B cell (primary cell): ENCODE results near the gene SLC4A11. TPM values are rescaled to one million over a fixed set of nuclear protein-coding genes. Genes with fewer than 3 reads are reported as not detected.

Experiments used
- ATAC-seq: fragments of 200-7000 bp; cut with Tn5 transposase; one replicate; pipeline ENCODE4 v1.10.0; 2021; ENCODE audit warnings: low read depth, mild to moderate bottlenecking, moderate number of reproducible peaks, moderate library complexity
- CTCF ChIA-PET: fragments of 350-600 bp; sonication (Branson Sonifier 250); formaldehyde crosslinking; loops from one replicate; lab custom pipeline; 2021; ENCODE audit warnings: antibody characterized with exemption, inconsistent platforms; lab: Charles Lee
- POLR2A ChIA-PET: fragments of 350-600 bp; sonication (Branson Sonifier 250); formaldehyde crosslinking; loops from one replicate; lab custom pipeline; 2021; ENCODE audit warnings: antibody characterized with exemption; lab: Charles Lee
- DNase-seq: peaks from one replicate; pipeline ENCODE4 v3.0.0; 2013
- H2AFZ ChIP-seq: 2 replicates; pipeline ENCODE4 v1.6.1; 2012; ENCODE audit warnings: mild to moderate bottlenecking, low read depth, low read length; ENCODE audit not compliant: insufficient read depth, poor library complexity, severe bottlenecking
- H3K27ac ChIP-seq, 2 donors: 1 replicate in 1 of 2; 2 replicates in 1 of 2; pipeline ENCODE4 v1.5.1; 2012 to 2013; ENCODE audit warnings: low read length in 2 of 2, mild to moderate bottlenecking in 2 of 2, moderate library complexity in 1 of 2
- H3K27me3 ChIP-seq, 4 experiments: fragments of 200-600 bp in 1 of 4; sonication (generic) in 1 of 4; replicated peaks in 1 of 4; 1 replicate in 2 of 4; 2 replicates in 2 of 4; pipeline versions ENCODE4 v1.6.1 to v1.7.0; 2013 to 2016; ENCODE audit warnings: low read length in 3 of 4, mild to moderate bottlenecking in 2 of 4, mixed read lengths in 1 of 4, moderate library complexity in 1 of 4; ENCODE audit not compliant: insufficient read depth in 4 of 4, control insufficient read depth in 3 of 4; ENCODE audit errors: control extremely low read depth in 1 of 4
- H3K36me3 ChIP-seq, 2 experiments: replicated peaks in 1 of 2; 1 replicate in 1 of 2; 2 replicates in 1 of 2; pipeline versions ENCODE4 v1.6.1 to v1.7.1; 2013; ENCODE audit warnings: low read length in 1 of 2; ENCODE audit not compliant: insufficient read depth in 2 of 2, control insufficient read depth in 1 of 2; ENCODE audit errors: control extremely low read depth in 1 of 2, extremely low read depth in 1 of 2
- H3K4me1 ChIP-seq, 2 donors: fragments of 200-600 bp in 1 of 2; sonication (generic) in 1 of 2; 1 replicate in 1 of 2; 2 replicates in 1 of 2; pipeline versions ENCODE4 v1.5.1 to v1.6.1; 2013 to 2017; ENCODE audit warnings: low read length in 2 of 2; ENCODE audit not compliant: control insufficient read depth in 2 of 2, insufficient read depth in 2 of 2
- H3K4me2 ChIP-seq: replicated peaks from 2 replicates; pipeline ENCODE3; 2012; ENCODE audit warnings: mild to moderate bottlenecking, low read depth, low read length; ENCODE audit not compliant: poor library complexity, severe bottlenecking
- H3K4me3 ChIP-seq, 5 experiments: fragments of 200-600 bp in 1 of 5; sonication (generic) in 1 of 5; 1 replicate in 3 of 5; 2 replicates in 2 of 5; pipeline versions ENCODE4 v1.5.1 to v1.7.0; 2011 to 2016; ENCODE audit warnings: low read length in 4 of 5, mild to moderate bottlenecking in 4 of 5, low read depth in 2 of 5, control low read depth in 1 of 5, moderate library complexity in 1 of 5; ENCODE audit not compliant: insufficient read depth in 1 of 5; ENCODE audit errors: control extremely low read depth in 1 of 5, extremely low read depth in 1 of 5
- H3K79me2 ChIP-seq: fragments of 200-600 bp; sonication (generic); one replicate; pipeline ENCODE4 v1.6.0; 2016; ENCODE audit warnings: low read length; ENCODE audit not compliant: control insufficient read depth, insufficient read depth
- H3K9ac ChIP-seq: fragments of 200-600 bp; sonication (generic); 2 replicates; pipeline ENCODE4 v1.6.1; 2017; ENCODE audit warnings: mild to moderate bottlenecking, low read length, moderate library complexity
- H3K9me3 ChIP-seq, 3 donors: one replicate each; pipeline versions ENCODE4 v1.6.1 to v1.7.1; 2013; ENCODE audit warnings: low read length in 2 of 3; ENCODE audit not compliant: control insufficient read depth in 2 of 3, insufficient read depth in 1 of 3; ENCODE audit errors: control extremely low read depth in 1 of 3
- H4K20me1 ChIP-seq: 2 replicates; pipeline ENCODE4 v1.6.0; 2012; ENCODE audit warnings: mild to moderate bottlenecking, low read length; ENCODE audit not compliant: insufficient read depth, control insufficient read depth, poor library complexity, severe bottlenecking
- H3K27ac Mint-ChIP-seq: one replicate; pipeline ENCODE4 v1.8.0; 2021; ENCODE audit warnings: mixed read lengths
- H3K27me3 Mint-ChIP-seq: one replicate; pipeline ENCODE4 v1.8.0; 2021; ENCODE audit warnings: mixed read lengths
- H3K4me1 Mint-ChIP-seq: one replicate; pipeline ENCODE4 v1.8.0; 2021; ENCODE audit warnings: mixed read lengths
- H3K4me3 Mint-ChIP-seq: one replicate; pipeline ENCODE4 v1.8.0; 2021; ENCODE audit warnings: mixed read lengths
- H3K9me3 Mint-ChIP-seq: one replicate; pipeline ENCODE4 v1.8.0; 2022; ENCODE audit warnings: mixed read lengths; ENCODE audit not compliant: insufficient read depth
- CTCF ChIP-seq: fragments of 200-600 bp; IDR thresholded peaks from one replicate; pipeline ENCODE4 v1.8.0; 2022; ENCODE audit warnings: antibody characterized with exemption, mild to moderate bottlenecking
- EZH2 ChIP-seq: IDR thresholded peaks from 2 replicates; pipeline ENCODE4 v1.6.1; 2012; ENCODE audit warnings: borderline replicate concordance, low read depth, mild to moderate bottlenecking, moderate library complexity, low read length; ENCODE audit not compliant: insufficient read depth, poor library complexity, severe bottlenecking
- WGBS: methylation state at CpG from one replicate; pipeline ENCODE4 v1.1.5; 2013; ENCODE audit warnings: missing lambda C conversion rate; ENCODE audit not compliant: insufficient coverage; 5-methylcytosine and 5-hydroxymethylcytosine counted together
- intact Hi-C: fragments of 100-400 bp; cut with micrococcal nuclease; formaldehyde crosslinking; loops from one replicate; pipeline ENCODE4 v1.10.0; 2022
- polyA plus RNA-seq: library from polyadenylated mRNA; depleted of rRNA; stranded (reverse); fragments of >200 nt; gene quantifications from 2 replicates; pipeline ENCODE4 v1.2.3, GENCODE V29; 2012
- total RNA-seq, 2 donors: library from RNA; stranded (reverse); fragments of 120-200 nt in 1 of 2; gene quantifications; 1 replicate in 1 of 2; 2 replicates in 1 of 2; pipeline versions ENCODE4 v1.2.3 to v1.2.4, GENCODE V29; 2013 to 2022

The SLC4A11 gene
- total and polyA plus RNA-seq, 2 donors (not counting 1 experiment from before 2014, with no cell fraction given), result 0.85 to 1.6 TPM

GRCh38 chr20:3283222-3283820 lies 44.3 kb upstream of the SLC4A11 start:
- POLR2A ChIA-PET, result no interaction called here
- Histone ChIP-seq H4K20me1 (no peaks in the 10 kb centered on the region), H2AFZ (no peak overlapping the region), H3K4me3 (no peak overlapping the region), H3K36me3 (peaks cover 3 to 8% of the 10 kb centered on the region in 2 experiments), H3K9ac (no peak overlapping the region), H3K79me2 (no peaks in the 10 kb centered on the region), H3K4me2 (no peak overlapping the region), H3K9me3 (no peaks in the 10 kb centered on the region), H3K27ac (no peak overlapping the region), H3K4me1 (no peaks in the 10 kb centered on the region), H3K27me3 (no peaks in the 10 kb centered on the region)
- Mint-ChIP-seq H3K27ac (no peak overlapping the region), H3K9me3 (no peaks in the 10 kb centered on the region), H3K4me3 (no peak overlapping the region), H3K4me1 (no peaks in the 10 kb centered on the region), H3K27me3 (no peaks in the 10 kb centered on the region)
- CTCF ChIA-PET, result no interaction called here
- DNase-seq (no peak), ATAC-seq (no peak)
- 100% methylated on average over 4 of the region's 7 CpGs for WGBS
- intact Hi-C loops, result no loop called here
- TF ChIP-seq EZH2 (no peak), CTCF (no peak)

- H3K27me3 ChIP-seq, result no peaks in the 10 kb centered on the region
- no peak overlapping the region for H3K4me2 ChIP-seq
- H2AFZ ChIP-seq, result no peak overlapping the region
- 100% methylated on average over 4 of the region's 6 CpGs for WGBS
- H3K4me3 Mint-ChIP-seq, result no peak overlapping the region
- no peaks in the 10 kb centered on the region for H3K4me1 ChIP-seq
- no peaks in the 10 kb centered on the region for H3K9me3 Mint-ChIP-seq
- H3K27ac ChIP-seq, result no peak overlapping the region
- H3K27me3 Mint-ChIP-seq, result no peaks in the 10 kb centered on the region
- DNase-seq (no peak), ATAC-seq (no peak)
- intact Hi-C loops, result no loop called here
- ChIA-PET POLR2A (no interaction called here), CTCF (no interaction called here)
- no peak overlapping the region for H3K4me3 ChIP-seq
- H3K9ac ChIP-seq, result no peak overlapping the region
- no peaks in the 10 kb centered on the region for H3K9me3 ChIP-seq
- no peaks in the 10 kb centered on the region for H4K20me1 ChIP-seq
- H3K4me1 Mint-ChIP-seq, result no peaks in the 10 kb centered on the region
- no peak overlapping the region for H3K27ac Mint-ChIP-seq
- no peak for TF ChIP-seq EZH2
- no peak for TF ChIP-seq CTCF
- H3K36me3 ChIP-seq, result peaks cover 3 to 8% of the 10 kb centered on the region in 2 experiments
- H3K79me2 ChIP-seq, result no peaks in the 10 kb centered on the region
Measured at GRCh38 chr20:3282271-3283221, 43.6 kb upstream of the SLC4A11 start.
